Lung (tissue), 12 donors: ENCODE data around the gene EFNA4. TPM values are rescaled to one million over a fixed set of nuclear protein-coding genes. Genes with fewer than 3 reads are reported as not detected.

Experiments
- ATAC-seq: fragments of 200-7000 bp; cut with Tn5 transposase; one replicate; pipeline ENCODE4 v1.9.1; 2020; ENCODE audit warnings: moderate number of reproducible peaks; ENCODE audit not compliant: insufficient read depth, low FRiP score
- DNase-seq, 3 donors: peaks; one replicate each; pipeline ENCODE4 v3.0.0-alpha.2; 2013 to 2017
- H3K27ac ChIP-seq, 2 donors: one replicate each; pipeline ENCODE4 v1.5.1; 2013; ENCODE audit warnings: mild to moderate bottlenecking in 2 of 2, moderate library complexity in 2 of 2, control low read depth in 1 of 2, inconsistent platforms in 1 of 2, low read depth in 1 of 2, low read length in 1 of 2
- H3K27me3 ChIP-seq, 3 donors: one replicate each; pipeline ENCODE4 v1.5.1; 2013; ENCODE audit warnings: low read length in 2 of 3; ENCODE audit not compliant: control insufficient read depth in 3 of 3, insufficient read depth in 3 of 3
- H3K36me3 ChIP-seq, 4 donors: one replicate each; pipeline ENCODE4 v1.5.1; 2013; ENCODE audit warnings: low read length in 4 of 4, mild to moderate bottlenecking in 1 of 4, moderate library complexity in 1 of 4; ENCODE audit not compliant: control insufficient read depth in 4 of 4, insufficient read depth in 4 of 4
- H3K4me1 ChIP-seq, 5 donors: one replicate each; pipeline ENCODE4 v1.5.1; 2013; ENCODE audit warnings: low read length in 5 of 5, mild to moderate bottlenecking in 2 of 5, moderate library complexity in 1 of 5; ENCODE audit not compliant: control insufficient read depth in 5 of 5, insufficient read depth in 5 of 5
- H3K4me3 ChIP-seq: one replicate; pipeline ENCODE4 v1.5.1; 2013; ENCODE audit warnings: mild to moderate bottlenecking, control low read depth, moderate library complexity
- H3K9ac ChIP-seq, 2 donors: one replicate each; pipeline ENCODE4 v1.5.1; 2013; ENCODE audit warnings: low read length in 2 of 2, control low read depth in 1 of 2; ENCODE audit not compliant: insufficient read depth in 1 of 2
- H3K9me3 ChIP-seq, 4 donors: one replicate each; pipeline ENCODE4 v1.5.1; 2013; ENCODE audit warnings: low read length in 3 of 4, mild to moderate bottlenecking in 1 of 4, moderate library complexity in 1 of 4; ENCODE audit not compliant: control insufficient read depth in 4 of 4, insufficient read depth in 3 of 4
- WGBS, 2 donors: extraction: QIAGEN DNeasy Blood & Tissue Kit; methylation state at CpG; one replicate each; pipeline ENCODE4 v1.1.7; 2013; 5-methylcytosine and 5-hydroxymethylcytosine counted together
- polyA plus RNA-seq, 2 donors: library from polyadenylated mRNA; stranded (reverse); fragments of 200-250 nt; gene quantifications; one replicate each; pipeline ENCODE4 v1.2.1, GENCODE V29; 2013
- total RNA-seq, 2 donors: library from RNA; depleted of rRNA in 1 of 2; stranded (reverse); fragments of >200 nt in 1 of 2; gene quantifications; one replicate each; pipeline ENCODE4 v1.2.1, GENCODE V29; 2014 to 2021
- TF ChIP-seq, protein P1 (sequence below): IDR thresholded peaks from 2 replicates; pipeline ENCODE4 v1.5.1; 2012; ENCODE audit warnings: mild to moderate bottlenecking; ENCODE audit errors: control extremely low read depth, extremely low read depth
- donor health status: control.
- donor health status: control.
- donor health status: Bipolar disorder and iron deficiency.
- donor health status: healthy.
- donor health status: DM: yes; HTN: yes; CAD: no.

Gene EFNA4
- total and polyA plus RNA-seq, 4 donors = 8.3 to 13.4 (median 10.2) TPM

DNA sequence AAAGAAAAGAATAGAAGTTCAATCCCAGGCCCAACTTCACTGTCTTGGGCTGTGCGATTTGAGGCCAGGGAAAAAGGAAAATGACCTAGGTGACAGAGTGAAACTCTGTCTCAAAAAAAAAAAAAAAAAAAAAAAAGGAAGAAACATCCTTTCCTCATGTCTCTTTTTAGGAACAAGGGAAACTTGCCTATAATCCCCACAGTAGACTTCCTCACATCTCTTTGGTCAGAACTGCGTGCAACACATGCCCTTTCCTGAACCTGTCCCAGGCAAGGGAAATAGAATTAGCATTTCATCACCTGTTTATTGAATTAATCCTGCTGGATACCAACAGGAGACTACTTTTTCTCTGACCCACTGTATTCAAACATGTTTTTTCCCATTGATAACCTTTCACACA is 27.6 kb upstream of the EFNA4 start:
- H3K9me3 ChIP-seq = no peaks in the 10 kb centered on the region
- no peak overlapping the region for H3K27ac ChIP-seq
- no peak overlapping the region for H3K9ac ChIP-seq
- no peaks in the 10 kb centered on the region for H3K27me3 ChIP-seq
- DNase-seq = no peak
- 61 to 76% methylated on average over 2 of the region's 2 CpGs for WGBS, 2 donors
- ATAC-seq = no peak
- TF ChIP-seq, protein P1, sequence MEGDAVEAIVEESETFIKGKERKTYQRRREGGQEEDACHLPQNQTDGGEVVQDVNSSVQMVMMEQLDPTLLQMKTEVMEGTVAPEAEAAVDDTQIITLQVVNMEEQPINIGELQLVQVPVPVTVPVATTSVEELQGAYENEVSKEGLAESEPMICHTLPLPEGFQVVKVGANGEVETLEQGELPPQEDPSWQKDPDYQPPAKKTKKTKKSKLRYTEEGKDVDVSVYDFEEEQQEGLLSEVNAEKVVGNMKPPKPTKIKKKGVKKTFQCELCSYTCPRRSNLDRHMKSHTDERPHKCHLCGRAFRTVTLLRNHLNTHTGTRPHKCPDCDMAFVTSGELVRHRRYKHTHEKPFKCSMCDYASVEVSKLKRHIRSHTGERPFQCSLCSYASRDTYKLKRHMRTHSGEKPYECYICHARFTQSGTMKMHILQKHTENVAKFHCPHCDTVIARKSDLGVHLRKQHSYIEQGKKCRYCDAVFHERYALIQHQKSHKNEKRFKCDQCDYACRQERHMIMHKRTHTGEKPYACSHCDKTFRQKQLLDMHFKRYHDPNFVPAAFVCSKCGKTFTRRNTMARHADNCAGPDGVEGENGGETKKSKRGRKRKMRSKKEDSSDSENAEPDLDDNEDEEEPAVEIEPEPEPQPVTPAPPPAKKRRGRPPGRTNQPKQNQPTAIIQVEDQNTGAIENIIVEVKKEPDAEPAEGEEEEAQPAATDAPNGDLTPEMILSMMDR = no peak
- H3K36me3 ChIP-seq = no peaks in the 10 kb centered on the region
- H3K4me3 ChIP-seq = no peak overlapping the region
- H3K4me1 ChIP-seq = peaks cover 0 to 5% (median 0%) of the 10 kb centered on the region in 5 donors

DNA sequence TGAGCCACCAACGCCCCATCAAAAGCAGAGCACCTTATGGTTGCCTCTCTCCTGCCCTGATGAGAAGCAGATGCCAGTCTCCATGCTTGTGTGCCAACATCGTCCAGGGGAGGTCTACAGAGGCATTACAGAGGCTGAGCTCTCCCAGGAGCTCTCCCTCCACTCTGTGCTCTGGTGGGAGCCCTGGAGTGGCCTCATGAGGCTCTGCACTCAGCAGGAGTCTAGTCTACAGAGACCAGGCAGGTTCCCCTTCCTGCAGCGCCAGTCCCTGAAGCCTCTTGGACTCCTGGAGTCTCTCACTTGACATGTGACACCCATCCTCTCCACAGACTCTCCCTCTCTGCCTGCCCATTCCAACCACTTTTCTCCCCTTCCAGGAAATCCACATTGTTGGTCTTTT is 26.5 kb upstream of the EFNA4 start:
- Histone ChIP-seq H3K36me3 (no peaks in the 10 kb centered on the region), H3K4me1 (peaks cover 0 to 5% (median 0%) of the 10 kb centered on the region in 5 donors), H3K9ac (no peak overlapping the region), H3K27me3 (no peaks in the 10 kb centered on the region), H3K27ac (no peak overlapping the region), H3K4me3 (no peak overlapping the region), H3K9me3 (no peaks in the 10 kb centered on the region)
- WGBS, 2 donors = 90% methylated on average over 3 of the region's 3 CpGs
- TF ChIP-seq, protein P1 = no peak
- ATAC-seq = no peak
- no peak for DNase-seq

DNA sequence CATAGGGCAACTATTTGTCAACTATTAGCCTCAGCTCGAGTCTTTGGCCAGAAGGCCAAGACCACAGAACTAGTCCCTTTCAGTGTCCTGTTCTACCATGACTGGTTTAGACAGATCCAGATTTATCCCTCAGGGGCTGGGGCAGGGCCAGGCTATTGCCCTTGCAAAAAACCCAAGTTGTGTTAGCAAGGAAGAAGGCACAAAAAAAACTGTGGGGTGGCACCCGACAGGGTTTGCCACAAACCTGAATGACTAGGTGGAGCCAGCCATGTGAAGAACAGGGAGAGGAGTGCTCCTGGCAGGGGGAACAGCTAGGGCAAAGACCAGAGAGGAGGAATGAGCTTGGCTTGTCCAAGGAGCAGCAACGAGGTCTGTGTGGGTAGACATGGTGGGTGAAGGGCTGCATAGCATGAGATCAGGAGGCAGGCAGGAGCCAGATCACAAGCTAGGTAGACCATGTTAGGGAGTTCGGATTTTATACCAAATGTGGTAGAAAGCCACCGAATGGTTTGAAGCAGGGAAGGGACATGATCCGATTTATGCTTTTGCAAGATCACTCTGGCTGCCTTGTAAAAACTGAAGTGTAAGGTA is 25.6 kb upstream of the EFNA4 start:
- Histone ChIP-seq H3K9ac (no peak overlapping the region), H3K27ac (no peak overlapping the region), H3K9me3 (no peaks in the 10 kb centered on the region)

More for the DNA sequence above, 25.6 kb upstream of the EFNA4 start:
- no peak overlapping the region for H3K4me3 ChIP-seq
- no peak for DNase-seq
- ATAC-seq = no peak
- TF ChIP-seq, protein P1 = no peak
- H3K4me1 ChIP-seq = peaks cover 0 to 5% (median 0%) of the 10 kb centered on the region in 5 donors
- 84 to 90% methylated on average over 6 of the region's 6 CpGs for WGBS, 2 donors
- no peaks in the 10 kb centered on the region for H3K27me3 ChIP-seq
- no peaks in the 10 kb centered on the region for H3K36me3 ChIP-seq
